ENCODE data around the gene NSF. TPM values are rescaled to one million over a fixed set of nuclear protein-coding genes. Genes with fewer than 3 reads are reported as not detected.

NSF gene
- total RNA-seq, 1 donor from 2014 or later = 21.4 TPM

- Histone ChIP-seq H3K9ac (ENCODE audit: low read depth in 1 of 3, low read length in 3 of 3) (no peak overlapping the region), H3K27me3 (ENCODE audit: control insufficient read depth in 3 of 3, insufficient read depth in 3 of 3, low read length in 3 of 3) (peaks cover 28 to 49% (median 42%) of the 10 kb centered on the region in 3 donors), H3K4me1 (ENCODE audit: control insufficient read depth in 3 of 3, insufficient read depth in 3 of 3, low read length in 3 of 3) (no peaks in the 10 kb centered on the region), H3K9me3 (ENCODE audit: control insufficient read depth in 3 of 3, low read length in 3 of 3) (peaks cover 0 to 3% (median 3%) of the 10 kb centered on the region in 3 donors), H3K27ac (ENCODE audit: low read depth, low read length) (no peak overlapping the region), H3K4me3 (ENCODE audit: low read length in 3 of 3) (no peak overlapping the region), H3K36me3 (ENCODE audit: control insufficient read depth in 3 of 3, insufficient read depth in 3 of 3, low read length in 3 of 3) (no peaks in the 10 kb centered on the region)
Observed at GRCh38 chr17:46794318-46794717, 203.8 kb downstream of the NSF start.

DNA sequence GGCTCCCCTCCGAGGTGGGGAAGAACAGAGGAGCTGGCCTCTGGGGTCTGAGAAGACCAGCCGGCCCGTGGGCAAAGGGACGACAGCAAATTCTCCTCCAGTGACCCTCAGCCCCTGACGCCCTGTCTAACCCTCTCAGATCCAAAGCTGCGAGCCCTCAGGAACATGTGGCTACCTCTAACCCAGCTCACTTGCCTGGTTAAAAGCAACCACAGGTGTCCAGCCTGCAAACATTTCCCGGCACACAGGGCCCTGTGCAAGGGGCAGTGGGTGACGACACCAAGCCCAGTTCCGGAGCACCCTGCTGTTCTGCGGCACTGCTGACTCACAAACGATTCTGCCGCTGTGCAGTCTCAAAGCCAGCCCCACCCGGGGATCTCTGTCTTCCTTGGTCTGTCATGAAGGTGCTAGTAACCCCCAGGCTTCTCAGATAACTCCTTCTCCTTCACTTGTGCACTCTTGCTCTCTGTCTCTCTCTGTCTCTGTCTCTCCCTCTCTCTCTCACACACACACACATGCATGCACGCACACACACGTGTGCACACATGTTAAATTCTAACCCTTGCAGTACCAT lies 205.0 kb downstream of the NSF start:
- Histone ChIP-seq H3K4me3 (ENCODE audit: low read length in 3 of 3) (no peak overlapping the region), H3K27ac (ENCODE audit: low read depth, low read length) (no peak overlapping the region), H3K9me3 (ENCODE audit: control insufficient read depth in 3 of 3, low read length in 3 of 3) (no peaks in the 10 kb centered on the region), H3K4me1 (ENCODE audit: control insufficient read depth in 3 of 3, insufficient read depth in 3 of 3, low read length in 3 of 3) (no peaks in the 10 kb centered on the region), H3K9ac (ENCODE audit: low read depth in 1 of 3, low read length in 3 of 3) (no peak overlapping the region), H3K36me3 (ENCODE audit: control insufficient read depth in 3 of 3, insufficient read depth in 3 of 3, low read length in 3 of 3) (no peaks in the 10 kb centered on the region), H3K27me3 (ENCODE audit: control insufficient read depth in 3 of 3, insufficient read depth in 3 of 3, low read length in 3 of 3) (peaks cover 22 to 46% (median 31%) of the 10 kb centered on the region in 3 donors)

- H3K9ac ChIP-seq (ENCODE audit: low read depth in 1 of 3, low read length in 3 of 3) = no peak overlapping the region
- H3K4me3 ChIP-seq (ENCODE audit: low read length in 3 of 3) = no peak overlapping the region
- no peaks in the 10 kb centered on the region for H3K36me3 ChIP-seq (ENCODE audit: control insufficient read depth in 3 of 3, insufficient read depth in 3 of 3, low read length in 3 of 3)
- no peaks in the 10 kb centered on the region for H3K4me1 ChIP-seq (ENCODE audit: control insufficient read depth in 3 of 3, insufficient read depth in 3 of 3, low read length in 3 of 3)
- peaks cover 24 to 41% (median 26%) of the 10 kb centered on the region in 3 donors for H3K27me3 ChIP-seq (ENCODE audit: control insufficient read depth in 3 of 3, insufficient read depth in 3 of 3, low read length in 3 of 3)
- no peaks in the 10 kb centered on the region for H3K9me3 ChIP-seq (ENCODE audit: control insufficient read depth in 3 of 3, low read length in 3 of 3)
- H3K27ac ChIP-seq (ENCODE audit: low read depth, low read length) = no peak overlapping the region
Observed at GRCh38 chr17:46796084-46796483, 205.6 kb downstream of the NSF start.

GRCh38 chr17:46796524-46796923 lies 206.1 kb downstream of the NSF start:
- Histone ChIP-seq H3K4me1 (ENCODE audit: control insufficient read depth in 3 of 3, insufficient read depth in 3 of 3, low read length in 3 of 3) (no peaks in the 10 kb centered on the region), H3K9me3 (ENCODE audit: control insufficient read depth in 3 of 3, low read length in 3 of 3) (no peaks in the 10 kb centered on the region), H3K27me3 (ENCODE audit: control insufficient read depth in 3 of 3, insufficient read depth in 3 of 3, low read length in 3 of 3) (peaks cover 24 to 37% (median 26%) of the 10 kb centered on the region in 3 donors), H3K36me3 (ENCODE audit: control insufficient read depth in 3 of 3, insufficient read depth in 3 of 3, low read length in 3 of 3) (no peaks in the 10 kb centered on the region), H3K9ac (ENCODE audit: low read depth in 1 of 3, low read length in 3 of 3) (no peak overlapping the region), H3K4me3 (ENCODE audit: low read length in 3 of 3) (no peak overlapping the region), H3K27ac (ENCODE audit: low read depth, low read length) (no peak overlapping the region)

DNA sequence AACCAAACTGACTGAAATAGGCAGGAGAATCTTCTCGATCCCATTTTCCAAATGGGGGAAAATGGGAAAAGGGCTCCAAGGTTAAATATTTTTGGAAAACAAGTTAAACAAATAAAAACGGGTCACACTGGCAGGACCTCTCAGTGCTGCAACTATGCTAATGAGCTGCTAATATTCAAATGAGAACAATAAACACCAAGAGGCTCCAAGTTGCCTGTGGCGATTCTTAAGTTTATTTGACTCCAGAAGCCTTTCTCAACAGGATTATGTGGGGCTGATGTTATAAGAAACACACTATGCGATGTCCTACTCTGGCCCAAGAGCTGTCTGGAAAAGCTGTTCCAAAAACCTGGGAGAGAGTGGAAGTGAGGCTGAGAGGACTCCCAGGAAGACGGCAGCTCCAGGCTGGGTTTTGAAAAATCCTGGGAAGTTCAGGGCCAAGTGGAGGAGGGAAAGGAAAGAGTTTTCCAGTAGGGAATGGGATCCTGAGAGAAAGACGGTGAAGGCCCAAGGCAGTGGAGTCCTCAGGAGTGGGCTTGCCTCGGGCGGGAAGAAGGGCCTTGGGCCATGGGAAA lies 206.6 kb downstream of the NSF start:
- Histone ChIP-seq H3K27ac (ENCODE audit: low read depth, low read length) (no peak overlapping the region), H3K9me3 (ENCODE audit: control insufficient read depth in 3 of 3, low read length in 3 of 3) (no peaks in the 10 kb centered on the region), H3K36me3 (ENCODE audit: control insufficient read depth in 3 of 3, insufficient read depth in 3 of 3, low read length in 3 of 3) (no peaks in the 10 kb centered on the region), H3K4me3 (ENCODE audit: low read length in 3 of 3) (no peak overlapping the region), H3K27me3 (ENCODE audit: control insufficient read depth in 3 of 3, insufficient read depth in 3 of 3, low read length in 3 of 3) (peaks cover 23 to 34% (median 24%) of the 10 kb centered on the region in 3 donors), H3K9ac (ENCODE audit: low read depth in 1 of 3, low read length in 3 of 3) (no peak overlapping the region), H3K4me1 (ENCODE audit: control insufficient read depth in 3 of 3, insufficient read depth in 3 of 3, low read length in 3 of 3) (no peaks in the 10 kb centered on the region)

GRCh38 chr17:46800573-46800972 lies 210.1 kb downstream of the NSF start:
- Histone ChIP-seq H3K4me1 (ENCODE audit: control insufficient read depth in 3 of 3, insufficient read depth in 3 of 3, low read length in 3 of 3) (no peaks in the 10 kb centered on the region), H3K9ac (ENCODE audit: low read depth in 1 of 3, low read length in 3 of 3) (no peak overlapping the region), H3K27ac (ENCODE audit: low read depth, low read length) (no peak overlapping the region), H3K4me3 (ENCODE audit: low read length in 3 of 3) (no peak overlapping the region), H3K9me3 (ENCODE audit: control insufficient read depth in 3 of 3, low read length in 3 of 3) (no peaks in the 10 kb centered on the region), H3K27me3 (ENCODE audit: control insufficient read depth in 3 of 3, insufficient read depth in 3 of 3, low read length in 3 of 3) (peaks cover 6 to 12% (median 12%) of the 10 kb centered on the region in 3 donors), H3K36me3 (ENCODE audit: control insufficient read depth in 3 of 3, insufficient read depth in 3 of 3, low read length in 3 of 3) (no peaks in the 10 kb centered on the region)

DNA sequence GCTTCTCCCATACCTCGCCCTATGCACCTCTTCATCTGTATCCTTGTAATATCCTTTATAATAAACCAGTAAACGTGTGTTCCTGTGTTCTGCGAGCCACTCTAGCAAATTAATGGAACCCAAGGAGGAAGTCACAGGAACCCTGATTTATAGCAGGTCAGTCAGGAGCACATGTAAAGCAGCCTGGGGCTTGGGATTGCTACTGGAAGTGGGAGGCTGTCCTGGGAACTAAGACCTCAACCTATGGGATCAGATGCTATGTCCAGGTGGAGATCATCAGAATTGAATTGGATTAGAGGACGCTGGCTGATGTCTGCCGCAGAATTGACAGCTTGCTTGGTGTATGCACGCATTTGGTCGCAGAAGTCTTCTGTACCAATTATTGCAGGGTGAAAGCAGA lies 212.3 kb downstream of the NSF start:
- Histone ChIP-seq H3K4me3 (ENCODE audit: low read length in 3 of 3) (no peak overlapping the region), H3K36me3 (ENCODE audit: control insufficient read depth in 3 of 3, insufficient read depth in 3 of 3, low read length in 3 of 3) (no peaks in the 10 kb centered on the region), H3K9ac (ENCODE audit: low read depth in 1 of 3, low read length in 3 of 3) (no peak overlapping the region), H3K4me1 (ENCODE audit: control insufficient read depth in 3 of 3, insufficient read depth in 3 of 3, low read length in 3 of 3) (no peaks in the 10 kb centered on the region), H3K27me3 (ENCODE audit: control insufficient read depth in 3 of 3, insufficient read depth in 3 of 3, low read length in 3 of 3) (peaks cover 4 to 5% (median 5%) of the 10 kb centered on the region in 3 donors), H3K9me3 (ENCODE audit: control insufficient read depth in 3 of 3, low read length in 3 of 3) (no peaks in the 10 kb centered on the region), H3K27ac (ENCODE audit: low read depth, low read length) (no peak overlapping the region)

GRCh38 chr17:46803544-46803943 lies 213.1 kb downstream of the NSF start:
- Histone ChIP-seq H3K9me3 (ENCODE audit: control insufficient read depth in 3 of 3, low read length in 3 of 3) (no peaks in the 10 kb centered on the region), H3K4me3 (ENCODE audit: low read length in 3 of 3) (no peak overlapping the region), H3K4me1 (ENCODE audit: control insufficient read depth in 3 of 3, insufficient read depth in 3 of 3, low read length in 3 of 3) (no peaks in the 10 kb centered on the region), H3K9ac (ENCODE audit: low read depth in 1 of 3, low read length in 3 of 3) (no peak overlapping the region), H3K36me3 (ENCODE audit: control insufficient read depth in 3 of 3, insufficient read depth in 3 of 3, low read length in 3 of 3) (no peaks in the 10 kb centered on the region), H3K27me3 (ENCODE audit: control insufficient read depth in 3 of 3, insufficient read depth in 3 of 3, low read length in 3 of 3) (peaks cover 3 to 7% (median 4%) of the 10 kb centered on the region in 3 donors), H3K27ac (ENCODE audit: low read depth, low read length) (no peak overlapping the region)

GRCh38 chr17:46805771-46806170 lies 215.3 kb downstream of the NSF start:
- no peak overlapping the region for H3K27ac ChIP-seq (ENCODE audit: low read depth, low read length)
- H3K9me3 ChIP-seq (ENCODE audit: control insufficient read depth in 3 of 3, low read length in 3 of 3) = no peaks in the 10 kb centered on the region
- H3K9ac ChIP-seq (ENCODE audit: low read depth in 1 of 3, low read length in 3 of 3) = no peak overlapping the region
- H3K36me3 ChIP-seq (ENCODE audit: control insufficient read depth in 3 of 3, insufficient read depth in 3 of 3, low read length in 3 of 3) = no peaks in the 10 kb centered on the region
- H3K4me3 ChIP-seq (ENCODE audit: low read length in 3 of 3) = no peak overlapping the region
- peaks cover 2 to 7% (median 4%) of the 10 kb centered on the region in 3 donors for H3K27me3 ChIP-seq (ENCODE audit: control insufficient read depth in 3 of 3, insufficient read depth in 3 of 3, low read length in 3 of 3)
- no peaks in the 10 kb centered on the region for H3K4me1 ChIP-seq (ENCODE audit: control insufficient read depth in 3 of 3, insufficient read depth in 3 of 3, low read length in 3 of 3)

All from skeletal muscle tissue (tissue), 4 donors.